Bronchial epithelial cell (primary cell): ENCODE data around the gene MAMLD1. TPM values are rescaled to one million over a fixed set of nuclear protein-coding genes. Genes with fewer than 3 reads are reported as not detected.

Experiments
- DNase-seq: peaks from one replicate; pipeline ENCODE4 v3.0.0-alpha.2; 2010; ENCODE audit warnings: low read depth
- FAIRE-seq: peaks from 2 replicates; lab custom pipeline; 2011; peaks lifted over from hg19 to GRCh38; lab: Jason Lieb, UNC
- H3K27me3 ChIP-seq: 2 replicates; pipeline ENCODE4 v1.5.1; 2011; ENCODE audit warnings: low read length; ENCODE audit not compliant: control insufficient read depth, insufficient read depth
- H3K36me3 ChIP-seq: 2 replicates; pipeline ENCODE4 v1.5.1; 2011; ENCODE audit warnings: low read length; ENCODE audit not compliant: control insufficient read depth, insufficient read depth
- H3K4me3 ChIP-seq: 2 replicates; pipeline ENCODE4 v1.5.1; 2011; ENCODE audit warnings: mild to moderate bottlenecking, low read depth, low read length, control low read depth
- total RNA-seq: library from RNA; depleted of rRNA; stranded (reverse); fragments of >200 nt; gene quantifications from 2 replicates; pipeline ENCODE4 v1.2.1, GENCODE V29; 2014
- TF ChIP-seq, protein P1 (sequence below): IDR thresholded peaks from 2 replicates; pipeline ENCODE4 v1.5.1; 2011; ENCODE audit warnings: mild to moderate bottlenecking, moderate library complexity, low read length, control low read depth, inconsistent platforms; ENCODE audit not compliant: insufficient read depth, severe bottlenecking

MAMLD1 gene
- total RNA-seq, 1 donor from 2014 or later, result under 0.01 TPM

DNA sequence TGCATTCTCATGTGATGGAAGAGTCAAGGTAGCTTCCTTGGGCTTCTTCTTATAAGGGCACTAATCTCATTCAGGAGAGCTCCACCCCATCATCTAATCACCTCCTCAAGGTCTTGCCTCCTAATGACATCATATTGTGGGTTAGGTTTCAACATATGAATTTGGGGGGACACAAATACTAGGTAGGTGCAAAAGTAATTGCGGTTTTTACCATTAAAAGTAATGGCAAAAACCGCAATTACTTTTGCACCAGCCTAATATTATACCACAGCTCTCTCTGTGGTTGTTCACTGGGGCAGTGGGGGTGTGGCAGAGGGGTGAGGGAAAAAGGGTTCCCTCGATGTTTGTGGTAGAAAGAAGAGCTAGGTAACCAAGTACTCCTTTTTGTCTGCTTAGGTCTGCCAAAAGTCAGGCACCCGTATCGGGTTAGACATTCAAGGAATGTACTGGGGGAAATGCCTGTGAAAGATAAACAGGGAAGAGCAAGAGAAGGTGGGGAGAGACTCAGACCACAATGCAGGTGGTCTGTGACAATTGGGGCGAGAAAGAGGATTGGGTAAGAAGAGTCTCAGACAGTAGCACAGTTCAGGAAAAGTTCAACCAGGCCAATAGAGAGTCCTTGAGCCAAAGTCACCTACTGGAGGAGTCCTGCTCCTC is 126.4 kb downstream of the MAMLD1 start:
- DNase-seq (no peak), FAIRE-seq (no peak)
- no peaks in the 10 kb centered on the region for H3K27me3 ChIP-seq
- H3K4me3 ChIP-seq, result no peak overlapping the region
- TF ChIP-seq, protein P1, sequence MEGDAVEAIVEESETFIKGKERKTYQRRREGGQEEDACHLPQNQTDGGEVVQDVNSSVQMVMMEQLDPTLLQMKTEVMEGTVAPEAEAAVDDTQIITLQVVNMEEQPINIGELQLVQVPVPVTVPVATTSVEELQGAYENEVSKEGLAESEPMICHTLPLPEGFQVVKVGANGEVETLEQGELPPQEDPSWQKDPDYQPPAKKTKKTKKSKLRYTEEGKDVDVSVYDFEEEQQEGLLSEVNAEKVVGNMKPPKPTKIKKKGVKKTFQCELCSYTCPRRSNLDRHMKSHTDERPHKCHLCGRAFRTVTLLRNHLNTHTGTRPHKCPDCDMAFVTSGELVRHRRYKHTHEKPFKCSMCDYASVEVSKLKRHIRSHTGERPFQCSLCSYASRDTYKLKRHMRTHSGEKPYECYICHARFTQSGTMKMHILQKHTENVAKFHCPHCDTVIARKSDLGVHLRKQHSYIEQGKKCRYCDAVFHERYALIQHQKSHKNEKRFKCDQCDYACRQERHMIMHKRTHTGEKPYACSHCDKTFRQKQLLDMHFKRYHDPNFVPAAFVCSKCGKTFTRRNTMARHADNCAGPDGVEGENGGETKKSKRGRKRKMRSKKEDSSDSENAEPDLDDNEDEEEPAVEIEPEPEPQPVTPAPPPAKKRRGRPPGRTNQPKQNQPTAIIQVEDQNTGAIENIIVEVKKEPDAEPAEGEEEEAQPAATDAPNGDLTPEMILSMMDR, result no peak
- no peaks in the 10 kb centered on the region for H3K36me3 ChIP-seq

DNA sequence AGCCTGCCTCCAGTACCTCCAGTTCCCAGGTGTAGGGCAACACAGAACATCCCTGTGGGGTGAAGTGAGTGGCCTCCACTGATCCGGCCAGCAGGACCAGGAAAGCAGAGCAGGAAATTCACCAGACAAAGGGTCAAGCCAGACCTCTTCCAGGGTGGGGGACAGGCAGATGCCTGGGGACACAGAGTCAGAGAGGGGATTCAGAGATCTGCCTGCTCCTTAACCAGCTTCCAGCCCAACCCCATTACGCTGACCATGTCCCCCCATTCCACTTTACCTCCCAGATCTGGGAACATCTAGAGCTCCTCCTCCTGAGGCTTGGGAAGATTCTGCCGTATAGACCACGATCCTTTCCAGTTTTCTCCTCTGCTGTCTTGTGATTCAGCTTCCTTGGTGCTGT is 132.4 kb downstream of the MAMLD1 start:
- TF ChIP-seq, protein P1, result no peak
- Histone ChIP-seq H3K4me3 (no peak overlapping the region), H3K36me3 (no peaks in the 10 kb centered on the region), H3K27me3 (no peaks in the 10 kb centered on the region)
- DNase-seq (no peak), FAIRE-seq (no peak)

DNA sequence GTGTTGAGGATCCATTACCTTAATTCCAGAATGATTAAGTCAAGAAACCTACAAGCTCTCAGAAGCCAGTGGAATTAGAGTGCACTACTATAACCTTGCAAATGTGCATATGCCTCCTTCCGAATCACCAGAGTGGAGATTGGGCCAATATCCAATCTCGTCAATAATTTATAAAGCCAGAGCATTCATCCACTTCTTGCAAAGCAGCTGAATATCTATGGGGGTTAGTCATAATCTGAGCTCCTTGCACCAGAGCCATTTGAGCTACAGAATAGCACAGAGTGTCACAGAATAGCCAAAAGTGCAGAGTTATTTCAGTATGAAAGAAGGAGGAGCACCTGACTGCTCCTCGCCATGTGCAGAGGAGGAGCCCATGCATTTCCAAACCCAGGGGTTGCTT is 136.1 kb downstream of the MAMLD1 start:
- H3K27me3 ChIP-seq, result no peaks in the 10 kb centered on the region
- no peak for DNase-seq
- H3K4me3 ChIP-seq, result no peak overlapping the region
- no peak for FAIRE-seq
- H3K36me3 ChIP-seq, result no peaks in the 10 kb centered on the region
- TF ChIP-seq, protein P1, result no peak

DNA sequence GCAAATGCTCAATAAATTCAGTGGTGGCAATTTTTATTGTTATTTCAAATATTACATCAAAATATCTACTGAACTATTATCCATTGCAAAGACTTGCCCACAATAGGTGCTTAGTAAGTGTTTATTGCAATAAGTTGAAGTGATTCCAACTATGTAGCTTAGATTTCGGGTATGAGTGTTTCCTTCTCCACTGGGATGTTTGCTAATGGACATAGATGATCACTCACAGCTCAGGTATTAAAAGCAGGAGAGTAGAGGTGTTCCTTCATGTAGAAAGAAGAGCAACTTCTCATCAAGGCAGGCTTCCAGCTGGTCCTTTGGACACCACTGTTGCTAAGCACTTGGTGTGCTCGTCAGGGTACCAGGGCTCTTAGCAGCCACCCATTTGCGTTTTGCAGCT is 139.0 kb downstream of the MAMLD1 start:
- FAIRE-seq, result peak; percentile 23
- TF ChIP-seq, protein P1, result no peak
- peak; percentile 64 for DNase-seq
- no peaks in the 10 kb centered on the region for H3K27me3 ChIP-seq
- H3K36me3 ChIP-seq, result no peaks in the 10 kb centered on the region
- H3K4me3 ChIP-seq, result no peak overlapping the region

DNA sequence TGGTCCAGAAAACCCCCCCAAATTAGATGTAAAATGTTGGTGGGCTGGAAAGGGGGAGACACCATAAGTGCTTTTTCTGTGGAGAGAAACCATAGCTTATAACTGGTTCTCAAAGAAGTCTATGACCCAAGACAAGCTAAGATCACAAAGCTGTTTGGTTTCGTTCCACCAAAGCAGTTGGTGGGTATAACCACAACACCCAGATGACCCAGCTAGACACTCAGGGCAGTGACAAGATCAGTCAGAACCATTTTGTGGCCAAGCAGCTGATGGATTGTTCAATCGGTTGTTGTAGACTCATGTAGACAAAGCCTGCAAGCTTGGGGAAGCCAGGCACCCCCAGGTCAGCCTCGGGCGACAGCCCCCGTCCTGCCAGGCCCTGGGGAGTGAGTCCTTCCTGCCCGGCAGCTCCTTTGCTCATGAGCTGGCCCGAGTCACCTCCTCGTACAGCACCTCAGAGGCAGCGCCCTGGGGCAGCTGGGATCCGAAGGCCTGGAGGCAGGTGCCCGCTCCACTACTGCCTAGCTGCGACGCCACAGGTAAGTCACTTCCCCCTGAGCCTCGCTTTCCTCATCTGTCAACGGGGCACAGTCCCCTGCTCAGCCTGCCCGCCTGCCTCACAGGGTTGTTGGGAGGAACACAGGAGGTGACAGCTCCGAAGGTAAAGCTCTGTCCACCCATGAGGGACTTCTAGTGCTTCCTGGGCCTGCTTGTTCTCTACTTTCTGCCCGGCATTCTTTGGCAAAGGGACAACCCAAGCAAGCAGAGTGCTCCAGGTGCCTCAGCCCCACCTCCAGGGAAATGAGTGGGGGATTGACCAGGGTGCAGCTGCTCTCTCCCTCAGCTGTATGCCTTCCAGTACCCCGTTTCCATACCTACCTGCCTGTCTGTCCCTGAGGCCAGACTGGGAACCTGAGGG is 140.1 kb downstream of the MAMLD1 start:
- no peaks in the 10 kb centered on the region for H3K36me3 ChIP-seq
- FAIRE-seq (no peak), DNase-seq (no peak)
- TF ChIP-seq, protein P1, result no peak
- H3K4me3 ChIP-seq, result no peak overlapping the region
- H3K27me3 ChIP-seq, result no peaks in the 10 kb centered on the region
